GM18867 (cell line): Measurements from ENCODE around the gene PIMREG.

ENCODE experiments used
- ATAC-seq: cut with Tn5 transposase; IDR thresholded peaks from one replicate; pipeline ENCODE4 v1.9.1; 2021; ENCODE audit warnings: mild to moderate bottlenecking, moderate library complexity; ENCODE audit not compliant: unreplicated experiment

PIMREG gene, protein sequence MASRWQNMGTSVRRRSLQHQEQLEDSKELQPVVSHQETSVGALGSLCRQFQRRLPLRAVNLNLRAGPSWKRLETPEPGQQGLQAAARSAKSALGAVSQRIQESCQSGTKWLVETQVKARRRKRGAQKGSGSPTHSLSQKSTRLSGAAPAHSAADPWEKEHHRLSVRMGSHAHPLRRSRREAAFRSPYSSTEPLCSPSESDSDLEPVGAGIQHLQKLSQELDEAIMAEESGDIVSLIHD

DNA sequence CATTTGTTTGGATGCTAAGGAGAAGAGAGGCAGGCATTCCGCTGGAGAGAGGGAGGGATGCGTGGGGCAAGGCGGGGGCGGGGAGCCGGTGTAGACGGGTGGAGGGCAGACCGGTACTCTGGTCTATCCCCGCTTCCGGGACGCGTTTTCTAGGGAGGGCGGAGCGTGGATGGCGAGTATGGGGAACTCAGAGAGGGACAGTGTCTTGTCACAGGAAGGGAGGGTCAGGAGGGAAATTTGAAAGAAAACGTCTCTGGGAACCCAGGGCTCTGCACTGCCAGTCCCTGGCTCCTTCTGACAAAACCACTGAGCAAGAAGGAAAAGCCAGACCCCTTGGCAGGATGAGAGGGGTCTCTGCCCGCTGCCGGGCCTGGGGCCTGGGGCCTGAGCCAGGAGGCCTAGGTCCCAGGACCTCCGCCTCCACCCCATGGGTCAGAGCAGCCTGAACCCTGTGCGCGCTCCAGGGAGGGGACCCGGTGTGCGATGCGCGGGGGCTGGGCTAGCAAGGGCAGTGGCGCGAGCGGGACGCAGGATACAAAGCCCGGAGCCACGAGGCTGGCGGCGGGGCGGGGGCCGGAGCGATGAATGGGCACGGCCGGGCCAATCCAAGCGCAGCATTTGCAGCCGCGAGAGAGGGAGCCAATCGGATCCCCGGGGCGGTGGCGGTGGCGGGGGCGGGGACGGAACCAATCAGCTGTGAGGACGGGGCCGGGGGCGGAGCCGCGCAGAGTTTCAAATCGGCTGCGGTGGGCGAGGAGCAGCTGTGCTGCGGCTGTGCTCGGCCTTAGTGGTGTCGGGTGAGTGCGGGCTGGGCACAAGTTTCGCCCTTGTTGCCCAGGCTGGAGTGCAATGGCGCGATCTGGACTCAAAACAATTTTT is at the start of gene PIMREG:
Gene PIMREG, plus strand, starts transcription at position 764 of the 879 bp plus-strand sequence. CDS start 656 bp downstream, outside the sequence.
- peak; percentile 89 for ATAC-seq

GRCh38 chr17:6398955-6399354 is 45.3 kb upstream of the PIMREG start:
- ATAC-seq: no peak

- no peak for ATAC-seq
These were observed 42.0 kb upstream of the PIMREG start for GRCh38 chr17:6402258-6402657.

DNA sequence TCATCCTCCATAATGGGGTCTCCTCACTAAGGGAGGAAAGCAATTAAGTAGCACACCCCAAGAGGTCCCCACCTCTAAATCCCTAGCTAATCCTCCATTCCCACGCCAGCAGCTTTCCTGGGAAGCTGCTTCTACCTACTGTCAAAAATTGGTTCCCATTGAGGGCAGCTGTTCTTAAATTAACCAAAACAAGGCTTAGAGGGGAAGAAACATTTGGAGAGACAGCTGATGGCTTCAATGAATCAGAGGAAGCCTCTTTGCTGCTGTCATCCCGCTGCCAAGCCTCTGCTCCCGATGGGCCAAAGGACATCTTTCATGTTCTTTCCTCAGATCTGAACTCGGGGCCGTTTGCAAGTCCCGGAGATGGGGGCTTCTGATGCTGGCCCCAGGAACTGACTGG is 36.0 kb upstream of the PIMREG start:
- no peak for ATAC-seq

GRCh38 chr17:6408735-6409134 is 35.5 kb upstream of the PIMREG start:
- ATAC-seq: no peak

DNA sequence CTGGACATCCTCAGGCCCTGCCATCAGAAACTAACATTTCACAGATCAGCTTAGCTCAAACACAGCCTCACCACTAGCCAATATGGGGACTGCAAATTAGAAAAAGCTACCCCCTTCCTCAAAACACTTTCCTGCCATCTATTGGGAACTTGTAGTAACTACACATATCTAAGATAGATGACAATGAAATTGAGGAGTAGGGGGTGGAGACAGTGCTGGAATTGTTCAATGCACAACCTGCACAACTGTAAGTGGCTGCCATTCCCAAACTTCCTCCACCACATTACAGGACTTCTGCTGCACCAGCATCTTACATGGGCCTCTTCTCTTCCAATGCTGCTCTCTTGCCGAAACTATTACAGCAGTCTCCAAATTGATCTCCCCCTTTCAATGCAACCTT is 31.2 kb upstream of the PIMREG start:
- no peak for ATAC-seq

- ATAC-seq: no peak
These were observed 28.6 kb upstream of the PIMREG start for GRCh38 chr17:6415616-6416015.

- ATAC-seq: no peak
These were observed 24.0 kb upstream of the PIMREG start for GRCh38 chr17:6420173-6420641.

- no peak for ATAC-seq
These were observed 22.3 kb upstream of the PIMREG start for GRCh38 chr17:6421700-6422604.

GRCh38 chr17:6422654-6423241 is 21.5 kb upstream of the PIMREG start:
- no peak for ATAC-seq

GRCh38 chr17:6423931-6424330 is 20.3 kb upstream of the PIMREG start:
- ATAC-seq: no peak

DNA sequence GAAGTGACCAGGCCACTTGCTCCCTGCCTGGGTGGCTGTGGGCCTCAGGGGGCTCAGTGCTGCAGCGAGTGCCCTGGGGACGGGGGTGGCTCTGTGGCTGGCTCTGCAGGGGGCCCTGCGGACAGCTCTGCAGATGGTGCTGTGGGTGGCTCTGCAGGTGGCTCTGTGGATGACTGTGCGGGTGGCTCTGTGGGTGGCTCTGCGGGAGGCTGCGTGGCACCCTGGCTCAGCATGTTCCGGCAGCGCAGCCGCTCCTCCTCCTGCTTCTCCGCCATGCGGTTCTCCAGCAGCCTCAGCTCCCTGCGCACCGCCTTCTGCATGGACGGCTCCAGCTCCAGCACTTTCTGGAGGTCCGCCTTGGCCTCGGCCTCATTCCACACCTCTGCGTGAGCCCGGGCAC is 18.8 kb upstream of the PIMREG start:
- no peak for ATAC-seq

DNA sequence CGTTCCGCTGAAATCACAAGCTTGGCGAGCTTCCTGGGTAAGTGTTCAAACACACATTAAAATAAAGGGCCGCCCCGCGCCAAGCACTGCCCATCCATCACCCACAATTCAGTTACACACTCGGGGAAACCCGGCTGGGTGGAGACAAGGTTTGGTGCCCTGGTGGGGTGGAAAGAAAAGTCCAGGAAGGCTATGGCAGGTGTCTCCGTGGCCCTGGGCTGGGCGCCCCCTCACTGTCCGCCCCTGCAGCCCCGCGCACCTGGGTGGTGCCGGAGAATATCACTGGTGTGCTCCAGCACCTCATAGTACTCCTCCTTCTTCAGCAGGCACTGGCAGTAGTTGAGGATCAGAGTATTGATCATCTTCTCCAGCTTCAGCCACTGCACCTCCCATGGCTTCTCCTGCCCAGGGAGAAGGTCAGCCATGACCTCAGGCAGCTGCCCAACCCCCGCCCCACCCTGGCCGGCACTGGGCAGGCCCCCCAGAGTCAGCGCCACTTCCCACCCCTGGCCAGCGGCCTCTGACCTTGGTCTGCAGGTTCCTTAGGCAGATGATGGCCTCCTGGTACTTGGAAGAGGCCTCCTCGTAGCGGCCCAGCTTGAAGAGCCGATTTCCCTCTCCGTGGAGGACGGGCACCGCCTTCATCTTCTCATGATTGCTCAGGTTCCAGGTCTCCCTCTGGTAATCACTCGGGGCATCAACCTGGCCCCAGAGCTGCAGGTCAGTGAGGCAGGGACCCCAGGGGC is 17.7 kb upstream of the PIMREG start:
- ATAC-seq: no peak

DNA sequence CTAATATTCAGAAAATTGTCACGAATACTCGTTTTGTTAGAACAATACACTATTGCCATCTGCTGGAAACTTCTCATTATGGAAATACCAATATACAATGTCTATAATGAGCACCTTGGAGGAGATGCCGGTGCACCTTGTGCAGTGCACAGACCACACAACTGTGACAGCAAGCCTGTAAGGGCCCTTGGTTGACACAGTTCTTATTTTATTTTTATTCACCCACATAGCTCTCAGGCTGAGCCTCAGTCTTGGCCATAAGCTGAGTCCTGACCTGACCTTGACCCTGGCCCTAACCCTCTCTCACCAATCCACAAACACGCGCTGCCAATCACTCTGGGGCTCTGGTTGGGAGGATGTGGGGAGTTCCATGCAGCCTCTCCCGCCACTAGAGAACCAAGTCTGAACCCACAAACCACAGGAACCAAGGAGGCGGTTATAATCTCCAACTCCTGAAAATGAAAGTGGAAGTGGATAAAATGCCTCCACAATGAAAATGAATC is 16.9 kb upstream of the PIMREG start:
- ATAC-seq: no peak

DNA sequence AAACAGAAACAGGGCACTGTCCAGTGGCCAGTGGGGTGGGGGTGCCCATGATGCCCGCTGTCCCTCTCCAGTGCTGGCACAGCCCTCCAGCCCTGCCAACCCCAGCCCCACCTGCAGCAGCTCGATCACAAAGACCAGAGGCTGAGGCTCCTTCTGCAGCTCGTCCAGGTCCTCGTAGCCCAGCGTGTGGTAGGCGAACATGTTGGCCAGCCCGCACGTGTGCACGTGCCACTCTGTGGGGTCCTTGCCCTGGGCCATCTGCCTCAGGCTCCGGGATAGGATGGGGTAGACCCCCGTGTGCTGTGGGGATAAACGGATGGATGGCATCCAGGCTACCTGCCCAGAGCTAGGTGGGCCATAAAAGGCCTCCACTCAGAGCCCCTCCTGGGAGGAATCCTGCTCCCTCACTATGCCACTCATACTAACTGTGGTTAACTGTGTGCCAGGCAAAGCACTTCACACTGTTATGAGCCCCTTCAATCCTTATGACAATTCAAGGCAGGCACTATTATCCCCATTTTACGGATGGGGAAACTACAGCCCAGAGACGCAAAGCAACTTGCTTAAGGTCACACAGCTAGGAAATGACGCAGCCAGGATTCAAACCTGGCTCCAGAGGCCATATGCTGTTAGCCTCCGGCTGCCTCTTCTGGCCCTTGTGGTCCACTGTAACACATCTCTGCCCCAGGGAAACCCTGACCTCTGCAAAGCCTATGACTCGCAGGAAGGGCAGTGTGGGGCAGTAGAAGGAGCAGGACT is 15.9 kb upstream of the PIMREG start:
- no peak for ATAC-seq

DNA sequence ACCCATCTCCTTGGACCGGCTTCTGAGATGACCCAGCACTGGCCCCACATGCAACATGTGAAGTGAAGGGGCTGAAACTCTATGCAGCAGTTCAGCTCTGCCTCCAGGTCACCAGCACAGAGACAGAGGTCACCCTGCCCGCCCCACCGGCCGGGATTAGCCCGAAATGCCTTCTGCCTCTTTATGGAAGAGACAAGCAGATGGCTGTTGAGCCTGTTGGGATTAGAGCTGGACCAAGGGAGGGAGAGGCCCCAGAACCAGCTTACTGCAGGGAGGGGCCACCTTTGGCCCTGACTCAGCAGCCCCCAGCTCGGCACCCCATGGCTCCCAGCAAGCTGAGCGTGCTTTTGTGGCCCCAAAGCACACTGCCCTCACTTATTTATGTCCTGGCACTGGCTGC is 15.0 kb upstream of the PIMREG start:
- no peak for ATAC-seq

- no peak for ATAC-seq
These were observed 13.5 kb upstream of the PIMREG start for GRCh38 chr17:6430769-6431168.

DNA sequence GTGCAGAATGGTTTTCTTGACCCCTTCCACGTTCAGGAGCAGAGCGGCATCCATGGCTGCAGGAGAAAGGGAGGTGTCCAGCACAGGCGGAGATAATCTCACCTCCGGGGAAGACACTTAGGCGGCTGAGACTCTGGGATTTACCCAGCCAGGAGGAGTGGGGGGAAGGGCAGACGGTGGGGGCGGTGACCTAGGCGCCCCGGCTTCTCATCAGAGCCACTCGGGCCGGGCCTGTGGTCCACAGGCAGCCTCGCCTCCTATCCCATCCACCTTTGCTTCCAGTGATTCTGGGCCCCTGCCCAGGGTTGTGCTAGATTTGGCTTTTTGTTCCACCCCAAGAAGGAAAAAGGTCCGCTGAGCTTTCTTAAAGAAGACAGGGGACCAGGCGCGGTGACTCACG is 9.2 kb upstream of the PIMREG start, which contains the start of gene AIPL1:
Gene AIPL1, minus strand, starts transcription at position 71 of the 400 bp plus-strand sequence. Its CDS starts 17 bp downstream, at position 54.
- ATAC-seq: no peak

DNA sequence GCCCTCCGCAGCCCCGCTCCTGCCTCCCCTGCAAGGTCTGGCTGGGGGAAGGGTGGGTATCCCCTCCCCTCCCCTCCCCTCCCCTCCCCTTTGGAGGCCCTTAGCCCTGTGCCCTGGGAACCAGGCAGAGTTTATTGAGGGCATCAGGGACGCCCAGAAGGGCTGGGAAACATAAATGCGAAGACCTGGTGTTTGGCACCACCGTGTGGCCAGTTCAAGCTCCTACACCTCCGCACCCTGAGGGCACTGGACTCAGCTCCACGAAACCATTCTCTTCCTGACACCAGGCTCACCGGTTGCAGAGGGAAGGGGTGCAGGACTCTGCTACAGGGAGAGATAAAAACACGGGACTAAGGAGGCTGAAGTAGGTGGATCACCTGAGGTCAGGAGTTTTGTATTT is 8.3 kb upstream of the PIMREG start:
- ATAC-seq: peak; percentile 45
